K562 (cell line): Measurements from ENCODE around the gene SMG6. TPM values are rescaled to one million over a fixed set of nuclear protein-coding genes. Genes with fewer than 3 reads are reported as not detected.

ENCODE experiments used
- BCLAF1 ChIP-seq, 2 experiments: fragments of 450-650 bp in 1 of 2; IDR thresholded peaks; 2 replicates each; pipeline ENCODE4 v1.6.1; 2011 to 2017; ENCODE audit warnings: low read depth in 2 of 2, antibody characterized with exemption in 1 of 2, borderline replicate concordance in 1 of 2, low read length in 1 of 2, mild to moderate bottlenecking in 1 of 2, mixed read lengths in 1 of 2; ENCODE audit not compliant: control insufficient read depth in 1 of 2
- DDX20 ChIP-seq: fragments of 450-650 bp; IDR thresholded peaks from 2 replicates; pipeline ENCODE4 v1.6.1; 2016; ENCODE audit warnings: missing genetic modification characterization, low read depth, mild to moderate bottlenecking, missing compliant biosample characterization, moderate library complexity
- DPF2 ChIP-seq: fragments of 450-650 bp; IDR thresholded peaks from 2 replicates; pipeline ENCODE4 v1.6.1; 2016
- ELF2 ChIP-seq: fragments of 250-450 bp; sonication (Bioruptor Pico); IDR thresholded peaks from 2 replicates; pipeline ENCODE4 v1.5.0; 2021; ENCODE audit warnings: mild to moderate bottlenecking
- FOXA3 ChIP-seq, 2 experiments: fragments of 450-650 bp in 1 of 2; sonication (generic) in 1 of 2; formaldehyde crosslinking; IDR thresholded peaks in 1 of 2; conservative IDR thresholded peaks in 1 of 2; 2 replicates each; pipeline versions ENCODE4 v1.4.0 to v1.8.0; 2020 to 2022; ENCODE audit warnings: mild to moderate bottlenecking in 2 of 2, missing genetic modification reagents in 1 of 2
- GATA2 ChIP-seq: sonication (generic); formaldehyde crosslinking; IDR thresholded peaks from 2 replicates; pipeline ENCODE4 v1.4.0; 2020; ENCODE audit warnings: mild to moderate bottlenecking, missing genetic modification reagents
- KDM5B ChIP-seq: fragments of 200-600 bp; sonication (generic); IDR thresholded peaks from 2 replicates; pipeline ENCODE4 v1.6.1; 2012; ENCODE audit warnings: low read depth, mild to moderate bottlenecking, moderate library complexity, low read length, control low read depth, inconsistent platforms; ENCODE audit not compliant: insufficient replicate concordance
- MCM2 ChIP-seq: fragments of 450-650 bp; IDR thresholded peaks from 2 replicates; pipeline ENCODE4 v1.6.1; 2017; ENCODE audit warnings: low read depth, mild to moderate bottlenecking
- NFE2 ChIP-seq: IDR thresholded peaks from 2 replicates; pipeline ENCODE4 v1.6.1; 2014; ENCODE audit warnings: antibody characterized with exemption, low read depth
- NFE2L1 ChIP-seq: fragments of 450-650 bp; IDR thresholded peaks from 2 replicates; pipeline ENCODE4 v1.6.1; 2016; ENCODE audit warnings: missing genetic modification characterization, low read depth, mild to moderate bottlenecking, missing compliant biosample characterization, moderate library complexity, borderline replicate concordance
- PHTF2 ChIP-seq: fragments of 250-450 bp; sonication (Bioruptor Pico); IDR thresholded peaks from 2 replicates; pipeline ENCODE4 v1.5.0; 2021; ENCODE audit warnings: mild to moderate bottlenecking
- RBM25 ChIP-seq: fragments of 200-400 bp; formaldehyde crosslinking; IDR thresholded peaks from 2 replicates; pipeline ENCODE4 v1.6.1; 2018; ENCODE audit warnings: low read length, low read depth, moderate library complexity; ENCODE audit not compliant: severe bottlenecking
- RNF219 ChIP-seq: fragments of 250-450 bp; sonication (Bioruptor Pico); IDR thresholded peaks from 2 replicates; pipeline ENCODE4 v1.5.0; 2022; ENCODE audit warnings: mild to moderate bottlenecking
- SAFB ChIP-seq: fragments of 200-400 bp; formaldehyde crosslinking; IDR thresholded peaks from 2 replicates; pipeline ENCODE4 v1.6.1; 2017; ENCODE audit warnings: low read depth, low read length, borderline replicate concordance
- SMAD3 ChIP-seq: fragments of 450-650 bp; formaldehyde crosslinking; conservative IDR thresholded peaks from 2 replicates; pipeline ENCODE4 v1.4.0; 2020; ENCODE audit warnings: mild to moderate bottlenecking
- ZEB2 ChIP-seq: fragments of 450-650 bp; IDR thresholded peaks from 2 replicates; pipeline ENCODE4 v1.6.1; 2016
- ZNF316 ChIP-seq: fragments of 450-650 bp; IDR thresholded peaks from 2 replicates; pipeline ENCODE4 v1.6.1; 2016
- ZNF785 ChIP-seq: fragments of 250-450 bp; sonication (Bioruptor Pico); IDR thresholded peaks from 2 replicates; pipeline ENCODE4 v1.4.0; 2020; ENCODE audit warnings: mild to moderate bottlenecking
- polyA plus RNA-seq, 8 experiments: library from polyadenylated mRNA; depleted of rRNA in 4 of 8; stranded (reverse) in 5 of 8; unstranded in 3 of 8; fragments of >200 nt; fragmentation: Nextera tagmentation in 2 of 8; fragmentation: Illumina TruSeq in 1 of 8; extraction: Ambion mirVana in 2 of 8; extraction: Trizol in 1 of 8; gene quantifications; 2 replicates each; pipeline versions ENCODE4 v1.2.1 to v1.2.3, GENCODE V29; 2011 to 2014; ENCODE audit warnings: inconsistent platforms in 1 of 8, missing spikeins in 1 of 8
- total RNA-seq, 7 experiments: library from RNA; depleted of rRNA in 6 of 7; stranded (reverse); fragments of >200 nt in 6 of 7; fragmentation: Illumina TruSeq in 2 of 7; extraction: Trizol in 2 of 7; gene quantifications; 2 replicates each; pipeline versions ENCODE4 v1.2.1 to v1.2.3, GENCODE V29; 2011 to 2021; ENCODE audit warnings: low replicate concordance in 1 of 7
- TF ChIP-seq, protein P1 (sequence below): fragments of 250-450 bp; sonication (Bioruptor Pico); IDR thresholded peaks from 2 replicates; pipeline ENCODE4 v1.9.0; 2021; ENCODE audit warnings: mild to moderate bottlenecking, inconsistent platforms
- TF ChIP-seq, protein P2 (sequence below): fragments of 450-650 bp; formaldehyde crosslinking; IDR thresholded peaks from 2 replicates; pipeline ENCODE4 v1.4.0; 2020; ENCODE audit warnings: mild to moderate bottlenecking, moderate library complexity

The SMG6 gene
- total and polyA plus RNA-seq, 9 of the 15 experiments (the other 6 are each of a cell fraction or from before 2014, with no cell fraction given), result 0.44 to 13.9 (median 6.0) TPM

DNA sequence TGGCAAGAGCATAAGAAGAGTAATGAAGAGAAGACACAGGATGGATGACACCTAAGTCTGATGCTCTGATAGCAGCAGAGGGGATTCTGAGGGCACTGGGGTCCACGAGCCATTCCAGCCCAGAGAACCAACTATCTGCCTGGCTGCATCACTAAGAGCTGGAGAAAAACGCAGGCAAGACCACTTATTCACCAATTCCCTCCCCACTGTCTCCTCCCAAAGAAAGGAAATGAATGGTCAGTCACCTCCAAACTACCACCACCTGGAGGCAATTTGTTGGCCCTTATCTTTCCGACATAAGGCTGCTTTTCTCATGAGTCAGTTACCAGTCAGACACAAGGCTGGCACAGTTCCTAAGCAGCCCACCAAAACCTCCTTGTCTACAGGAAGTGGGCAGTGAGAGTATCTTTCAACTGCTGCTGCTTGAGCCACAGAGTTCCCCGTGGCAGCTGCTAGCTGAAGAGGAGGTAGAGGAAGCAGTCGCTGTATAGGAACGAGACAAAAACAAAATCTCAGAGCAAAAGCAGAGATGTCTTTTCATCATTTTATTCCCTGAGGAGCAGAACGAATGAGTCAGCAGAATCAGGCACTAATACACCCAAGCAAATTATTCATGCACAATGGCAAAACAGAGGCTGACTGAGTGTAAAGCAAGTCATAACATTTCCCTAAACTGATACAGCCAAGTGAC is 111.1 kb downstream of the SMG6 start (continued):
- TF ChIP-seq, protein P1, sequence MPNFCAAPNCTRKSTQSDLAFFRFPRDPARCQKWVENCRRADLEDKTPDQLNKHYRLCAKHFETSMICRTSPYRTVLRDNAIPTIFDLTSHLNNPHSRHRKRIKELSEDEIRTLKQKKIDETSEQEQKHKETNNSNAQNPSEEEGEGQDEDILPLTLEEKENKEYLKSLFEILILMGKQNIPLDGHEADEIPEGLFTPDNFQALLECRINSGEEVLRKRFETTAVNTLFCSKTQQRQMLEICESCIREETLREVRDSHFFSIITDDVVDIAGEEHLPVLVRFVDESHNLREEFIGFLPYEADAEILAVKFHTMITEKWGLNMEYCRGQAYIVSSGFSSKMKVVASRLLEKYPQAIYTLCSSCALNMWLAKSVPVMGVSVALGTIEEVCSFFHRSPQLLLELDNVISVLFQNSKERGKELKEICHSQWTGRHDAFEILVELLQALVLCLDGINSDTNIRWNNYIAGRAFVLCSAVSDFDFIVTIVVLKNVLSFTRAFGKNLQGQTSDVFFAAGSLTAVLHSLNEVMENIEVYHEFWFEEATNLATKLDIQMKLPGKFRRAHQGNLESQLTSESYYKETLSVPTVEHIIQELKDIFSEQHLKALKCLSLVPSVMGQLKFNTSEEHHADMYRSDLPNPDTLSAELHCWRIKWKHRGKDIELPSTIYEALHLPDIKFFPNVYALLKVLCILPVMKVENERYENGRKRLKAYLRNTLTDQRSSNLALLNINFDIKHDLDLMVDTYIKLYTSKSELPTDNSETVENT (CRISPR knock-in tag), result no peak
- no peak for TF ChIP-seq RBM25
- peak; percentile 29; the same call in 1 of the 2 replicates for TF ChIP-seq NFE2L1 (tag)
- TF ChIP-seq SMAD3 (CRISPR knock-in tag), result no peak
- no peak for TF ChIP-seq RNF219 (CRISPR knock-in tag)
- peak; percentile 45; the same call in 1 of the 2 replicates for TF ChIP-seq DPF2
- no peak for TF ChIP-seq ELF2
- no peak for TF ChIP-seq DDX20 (tag)
- peak; percentile 95 for TF ChIP-seq ZNF316
- TF ChIP-seq, protein P2, sequence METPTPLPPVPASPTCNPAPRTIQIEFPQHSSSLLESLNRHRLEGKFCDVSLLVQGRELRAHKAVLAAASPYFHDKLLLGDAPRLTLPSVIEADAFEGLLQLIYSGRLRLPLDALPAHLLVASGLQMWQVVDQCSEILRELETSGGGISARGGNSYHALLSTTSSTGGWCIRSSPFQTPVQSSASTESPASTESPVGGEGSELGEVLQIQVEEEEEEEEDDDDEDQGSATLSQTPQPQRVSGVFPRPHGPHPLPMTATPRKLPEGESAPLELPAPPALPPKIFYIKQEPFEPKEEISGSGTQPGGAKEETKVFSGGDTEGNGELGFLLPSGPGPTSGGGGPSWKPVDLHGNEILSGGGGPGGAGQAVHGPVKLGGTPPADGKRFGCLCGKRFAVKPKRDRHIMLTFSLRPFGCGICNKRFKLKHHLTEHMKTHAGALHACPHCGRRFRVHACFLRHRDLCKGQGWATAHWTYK (CRISPR knock-in tag), result no peak
- TF ChIP-seq KDM5B, result no peak
- TF ChIP-seq SAFB, result no peak
- TF ChIP-seq MCM2, result no peak
- TF ChIP-seq PHTF2, result no peak
- TF ChIP-seq FOXA3 (CRISPR knock-in tag; conservative IDR thresholded peaks at IDR 0.05 in 1 of 2, IDR thresholded peaks at IDR 0.05 in 1 of 2), result no peak
- TF ChIP-seq NFE2, result peak; percentile 60
- TF ChIP-seq GATA2 (CRISPR knock-in tag), result no peak
- no peak; the same call in 1 of the 2 replicates for TF ChIP-seq ZEB2
- no peak for TF ChIP-seq BCLAF1 (IDR thresholded peaks at IDR 0.05; ENCODE audit: borderline replicate concordance in 1 of 2, control insufficient read depth in 1 of 2, low read depth in 2 of 2, low read length in 1 of 2)
- no peak for TF ChIP-seq ZNF785 (CRISPR knock-in tag)
